ENCODE results near the gene ZFP91. TPM values are rescaled to one million over a fixed set of nuclear protein-coding genes. Genes with fewer than 3 reads are reported as not detected.
"Not testable (repeated sequence)": the region's sequence is repeated elsewhere in the genome, so short reads cannot be mapped to it uniquely, and the experiment has no call there.

ZFP91 gene
- total RNA-seq, 4 donors from 2014 or later: 45.0 to 47.7 (median 47.2) TPM

- Histone ChIP-seq H3K27ac (no peak overlapping the region), H3K4me3 (no peak overlapping the region)
Observed at GRCh38 chr11:58560842-58561241, 18.0 kb upstream of the ZFP91 start.

GRCh38 chr11:58561394-58562098 lies 17.3 kb upstream of the ZFP91 start:
- no peak for DNase-seq (ENCODE audit: low spot score in 2 of 2)
- Histone ChIP-seq H3K9me3 (no peaks in the 10 kb centered on the region), H3K4me1 (peaks cover 0 to 11% (median 2%) of the 10 kb centered on the region in 4 donors), H3K27ac (peak overlapping the region in 1 of 4 donors; percentile 5), H3K36me3 (peaks cover 0 to 21% (median 0%) of the 10 kb centered on the region in 3 donors), H3K4me3 (no peak overlapping the region), H3K27me3 (no peaks in the 10 kb centered on the region)
- 23 to 33% methylated on average over 2 of the region's 2 CpGs for WGBS, 2 donors
- TF ChIP-seq POLR2A (IDR thresholded peaks at IDR 0.05): no peak
- no peak for TF ChIP-seq EP300 (IDR thresholded peaks at IDR 0.05)

More at GRCh38 chr11:58560842-58561241, 18.0 kb upstream of the ZFP91 start:
- peaks cover 0 to 10% (median 2%) of the 10 kb centered on the region in 4 donors for H3K4me1 ChIP-seq
- WGBS, 2 donors: 37 to 60% methylated on average over 2 of the region's 2 CpGs
- no peaks in the 10 kb centered on the region for H3K27me3 ChIP-seq
- TF ChIP-seq CTCF (IDR thresholded peaks at IDR 0.05) (no peak), POLR2A (IDR thresholded peaks at IDR 0.05) (no peak), EP300 (IDR thresholded peaks at IDR 0.05) (no peak)
- H3K9me3 ChIP-seq: no peaks in the 10 kb centered on the region
- H3K36me3 ChIP-seq: peaks cover 0 to 21% (median 0%) of the 10 kb centered on the region in 3 donors
- no peak for DNase-seq (ENCODE audit: low spot score in 2 of 2)

GRCh38 chr11:58562375-58562800 lies 16.5 kb upstream of the ZFP91 start:
- H3K4me1 ChIP-seq: peaks cover 0 to 13% (median 2%) of the 10 kb centered on the region in 4 donors
- DNase-seq (ENCODE audit: low spot score in 2 of 2): no peak
- H3K9me3 ChIP-seq: no peaks in the 10 kb centered on the region
- no peak overlapping the region for H3K4me3 ChIP-seq
- H3K27me3 ChIP-seq: no peaks in the 10 kb centered on the region
- no peak overlapping the region for H3K27ac ChIP-seq
- no peak for TF ChIP-seq EP300 (IDR thresholded peaks at IDR 0.05)
- no peak for TF ChIP-seq POLR2A (IDR thresholded peaks at IDR 0.05)
- TF ChIP-seq CTCF (IDR thresholded peaks at IDR 0.05): no peak
- peaks cover 0 to 21% (median 0%) of the 10 kb centered on the region in 3 donors for H3K36me3 ChIP-seq

- H3K4me1 ChIP-seq: peaks cover 0 to 13% (median 2%) of the 10 kb centered on the region in 4 donors
- TF ChIP-seq EP300 (IDR thresholded peaks at IDR 0.05) (no peak), CTCF (IDR thresholded peaks at IDR 0.05) (no peak), POLR2A (IDR thresholded peaks at IDR 0.05) (no peak)
- no peaks in the 10 kb centered on the region for H3K9me3 ChIP-seq
- no peaks in the 10 kb centered on the region for H3K27me3 ChIP-seq
- H3K4me3 ChIP-seq: no peak overlapping the region
- no peak overlapping the region for H3K27ac ChIP-seq
- DNase-seq (ENCODE audit: low spot score in 2 of 2): no peak
- H3K36me3 ChIP-seq: peaks cover 0 to 33% (median 0%) of the 10 kb centered on the region in 3 donors
Observed at GRCh38 chr11:58564231-58564630, 14.6 kb upstream of the ZFP91 start.

GRCh38 chr11:58567889-58568512 lies 10.9 kb upstream of the ZFP91 start:
- Histone ChIP-seq H3K4me1 (peaks cover 0 to 20% (median 2%) of the 10 kb centered on the region in 4 donors), H3K9me3 (no peaks in the 10 kb centered on the region), H3K4me3 (no peak overlapping the region), H3K36me3 (peaks cover 0 to 33% (median 0%) of the 10 kb centered on the region in 3 donors), H3K27ac (no peak overlapping the region), H3K27me3 (no peaks in the 10 kb centered on the region)
- DNase-seq (ENCODE audit: low spot score in 2 of 2): peak in 1 of 2 donors; percentile 58
- TF ChIP-seq EP300 (IDR thresholded peaks at IDR 0.05) (no peak), POLR2A (IDR thresholded peaks at IDR 0.05) (no peak), CTCF (IDR thresholded peaks at IDR 0.05) (peak; percentile 53 to 76 (median 63))
- 50 to 53% methylated on average over 4 of the region's 4 CpGs for WGBS, 2 donors

- H3K27me3 ChIP-seq; H3K4me3 ChIP-seq; H3K9me3 ChIP-seq; DNase-seq (ENCODE audit: low spot score in 2 of 2): not testable (repeated sequence)
- Histone ChIP-seq H3K4me1 (peaks cover 0 to 60% (median 34%) of the 10 kb centered on the region in 4 donors), H3K36me3 (peaks cover 0 to 22% (median 0%) of the 10 kb centered on the region in 3 donors), H3K27ac (peak overlapping the region in 3 of 4 donors; percentile 99 to 100 (median 100))
- WGBS, 2 donors: 90 to 91% methylated on average over 14 of the region's 14 CpGs
Observed at GRCh38 chr11:58572906-58573305, 6.0 kb upstream of the ZFP91 start.

All from tibial nerve (tissue), 4 donors.